Jurkat, Clone E6-1 (cell line): ENCODE measurements around the gene VRTN.

Experiments used
- DNase-seq: peaks from one replicate; pipeline ENCODE4 v3.0.0-alpha.2; 2011; ENCODE audit warnings: low read depth, low spot score
- H3K4me3 ChIP-seq: 2 replicates; pipeline ENCODE4 v1.5.1; 2011; ENCODE audit warnings: mild to moderate bottlenecking, low read length, control low read depth, moderate library complexity

Gene VRTN

GRCh38 chr14:74409441-74409840, 61.2 kb downstream of the VRTN start:
- H3K4me3 ChIP-seq, result no peak overlapping the region
- DNase-seq, result no peak
